Eye (tissue), 1 donor: ENCODE data around the gene STARD9.

Source experiments
- DNase-seq: peaks from one replicate; pipeline ENCODE4 v3.0.0-alpha.2; 2015

Gene STARD9

DNA sequence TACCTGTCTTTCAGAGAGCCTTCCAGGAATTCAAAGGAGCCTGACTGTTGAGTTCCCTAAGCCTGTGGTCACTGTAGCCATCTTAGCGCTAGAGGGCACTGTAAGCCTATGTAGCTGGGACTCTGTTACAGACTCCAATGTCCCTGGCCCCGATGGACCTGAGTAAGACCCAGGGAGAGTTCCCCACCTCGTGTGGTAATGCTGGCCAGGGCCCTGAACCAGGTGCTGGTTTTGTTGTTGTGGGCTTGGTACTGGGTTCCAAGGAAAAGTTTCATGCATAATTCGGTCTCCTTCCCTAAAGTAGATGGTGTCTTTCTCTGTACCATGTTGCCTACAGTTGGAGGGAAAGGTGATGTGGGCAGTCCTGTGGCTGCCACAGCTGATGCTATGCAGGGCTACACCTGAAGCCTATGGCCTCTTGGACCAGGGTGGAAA is 129.1 kb downstream of the STARD9 start:
- DNase-seq = peak; percentile 90

- no peak for DNase-seq
Measured at GRCh38 chr15:42705336-42705735, 129.9 kb downstream of the STARD9 start.

DNA sequence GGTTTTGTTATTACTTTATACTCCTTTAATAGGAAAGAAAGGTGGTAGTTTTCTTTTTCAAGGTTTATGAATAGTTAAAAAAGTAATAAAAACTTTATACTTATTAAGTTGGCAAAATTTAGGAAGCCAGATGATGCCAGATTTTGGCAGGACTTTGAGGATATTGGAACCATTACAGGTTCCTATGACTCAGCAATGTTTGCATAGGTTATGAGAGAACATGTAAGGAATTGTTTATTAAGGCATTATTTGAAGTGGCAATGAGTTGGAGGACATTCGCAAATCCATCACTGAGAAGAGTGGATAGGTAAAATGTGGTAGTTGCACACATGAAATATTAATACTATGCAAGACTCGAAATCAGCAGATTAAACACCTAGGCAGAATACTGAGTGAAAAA is 131.7 kb downstream of the STARD9 start:
- no peak for DNase-seq

DNA sequence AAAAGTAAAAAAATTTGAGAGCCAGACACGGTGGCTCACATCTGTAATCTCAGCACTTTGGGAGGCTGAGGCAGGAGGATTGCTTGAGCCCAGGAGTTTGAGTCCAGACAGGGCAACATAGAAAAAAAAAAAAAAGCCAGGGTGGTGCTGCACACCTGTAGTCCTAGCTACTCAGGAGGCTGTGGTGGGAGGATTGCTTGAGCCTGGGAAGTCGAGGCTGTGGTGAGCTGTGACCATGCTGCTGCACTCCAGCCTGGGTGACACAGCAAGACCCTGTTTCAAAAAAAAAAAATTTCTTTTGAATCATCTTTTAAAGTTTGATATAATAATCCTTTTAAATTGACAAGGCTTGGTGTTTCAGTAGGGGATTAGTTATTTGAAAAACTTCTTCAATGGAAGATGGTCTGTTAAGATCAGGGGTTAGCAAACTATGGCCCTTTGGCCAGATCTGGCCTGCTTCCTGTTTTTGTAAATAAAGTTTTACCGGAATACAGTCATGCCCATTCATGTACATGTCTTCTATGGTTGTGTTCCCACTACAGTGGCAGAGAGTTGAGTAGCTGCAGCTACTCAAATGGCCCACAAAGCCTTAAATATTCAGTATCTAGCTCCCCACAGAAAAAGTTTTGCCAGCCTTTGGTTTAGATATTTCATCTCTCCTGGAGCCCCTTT is 132.6 kb downstream of the STARD9 start:
- no peak for DNase-seq

- DNase-seq = no peak
Measured at GRCh38 chr15:42710662-42711061, 135.3 kb downstream of the STARD9 start.

DNA sequence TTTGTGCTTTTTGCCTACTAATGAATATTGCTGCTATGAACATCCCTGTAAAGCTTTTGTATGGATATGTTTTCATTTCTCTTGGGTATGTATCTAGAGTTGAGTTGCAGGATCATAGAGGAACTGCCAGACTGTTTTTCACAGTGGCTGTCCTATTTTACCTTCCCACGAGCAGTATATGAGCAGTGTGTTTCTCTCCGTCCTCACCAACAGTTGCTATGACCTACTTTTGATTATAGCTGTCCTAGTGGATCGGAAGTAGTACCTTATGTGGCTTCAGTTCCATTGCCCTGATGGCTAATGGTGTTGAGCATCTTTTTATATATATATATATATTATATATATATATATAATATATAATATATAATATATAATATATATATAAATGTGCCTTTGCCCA is 136.3 kb downstream of the STARD9 start:
- no peak for DNase-seq

- DNase-seq = no peak
Measured at GRCh38 chr15:42712584-42712983, 137.2 kb downstream of the STARD9 start.

GRCh38 chr15:42716125-42716524 is 140.7 kb downstream of the STARD9 start:
- no peak for DNase-seq

- DNase-seq = no peak
Measured at GRCh38 chr15:42716626-42717025, 141.2 kb downstream of the STARD9 start.

- no peak for DNase-seq
Measured at GRCh38 chr15:42719043-42719442, 143.6 kb downstream of the STARD9 start.

- DNase-seq = no peak
Measured at GRCh38 chr15:42720071-42720470, 144.7 kb downstream of the STARD9 start.

DNA sequence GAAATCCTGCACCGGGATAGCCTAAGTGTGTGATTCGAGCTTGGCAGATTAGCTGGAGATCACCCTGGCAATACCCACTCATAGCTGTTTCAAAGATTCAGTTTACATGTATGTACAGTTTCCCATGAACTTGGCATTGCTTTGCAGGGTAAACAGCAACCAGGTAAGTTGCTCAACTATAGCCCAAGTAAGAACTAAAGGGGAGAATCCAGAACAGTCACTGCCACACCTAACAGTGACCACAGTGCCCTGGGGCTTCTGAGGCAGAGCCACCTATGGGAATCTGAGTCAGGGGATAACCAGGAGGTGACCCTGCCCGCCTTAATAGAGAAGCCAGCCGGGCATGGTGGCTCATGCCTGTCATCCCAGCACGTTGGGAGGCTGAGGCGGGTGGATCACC is 145.6 kb downstream of the STARD9 start:
- no peak for DNase-seq

DNA sequence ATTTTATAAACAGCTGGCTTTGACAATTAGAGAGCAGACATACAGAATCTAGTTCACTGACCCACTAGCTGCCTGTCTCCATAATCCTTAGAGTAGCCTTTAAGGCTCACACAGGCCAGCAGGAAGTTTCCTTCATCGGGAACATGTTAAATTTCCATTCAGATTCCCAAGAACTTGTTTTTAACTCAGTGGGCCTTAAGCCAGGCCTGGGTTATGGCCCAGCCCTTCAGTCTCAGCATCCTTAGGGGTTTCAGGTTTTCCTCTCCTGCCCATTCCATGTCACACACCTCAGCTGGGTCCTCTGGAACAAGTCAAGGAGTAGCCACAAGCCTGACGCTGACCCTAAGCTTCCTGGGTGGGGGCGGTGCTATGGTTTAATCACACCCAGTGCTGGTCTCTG is 146.5 kb downstream of the STARD9 start:
- no peak for DNase-seq

GRCh38 chr15:42723068-42723467 is 147.7 kb downstream of the STARD9 start:
- no peak for DNase-seq

GRCh38 chr15:42724276-42724675 is 148.9 kb downstream of the STARD9 start:
- no peak for DNase-seq

- DNase-seq = no peak
Measured at GRCh38 chr15:42725331-42725903, 150.0 kb downstream of the STARD9 start.

GRCh38 chr15:42726114-42726513 is 150.7 kb downstream of the STARD9 start:
- DNase-seq = no peak

GRCh38 chr15:42727750-42728381 is 152.5 kb downstream of the STARD9 start:
- no peak for DNase-seq

DNA sequence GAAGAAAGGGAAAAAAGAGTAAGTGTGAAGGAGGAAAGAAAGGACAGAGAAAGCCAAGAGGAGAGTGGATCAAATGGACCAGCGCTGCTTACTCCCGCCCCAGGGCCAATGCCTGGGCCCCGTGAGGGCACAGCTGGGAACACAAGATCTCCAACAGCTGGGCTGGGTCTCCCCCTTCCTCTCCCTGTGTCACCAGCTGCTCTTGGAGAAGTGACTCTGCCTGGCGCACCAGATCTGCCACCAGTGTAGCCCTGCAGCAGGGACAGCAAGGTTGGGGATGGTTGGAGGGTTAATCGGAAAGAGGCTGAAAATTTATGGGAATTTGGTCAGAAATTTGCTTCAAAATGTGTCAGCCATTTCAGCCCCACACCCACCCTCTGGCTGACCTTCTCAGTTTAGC is 153.2 kb downstream of the STARD9 start:
- DNase-seq = no peak

DNA sequence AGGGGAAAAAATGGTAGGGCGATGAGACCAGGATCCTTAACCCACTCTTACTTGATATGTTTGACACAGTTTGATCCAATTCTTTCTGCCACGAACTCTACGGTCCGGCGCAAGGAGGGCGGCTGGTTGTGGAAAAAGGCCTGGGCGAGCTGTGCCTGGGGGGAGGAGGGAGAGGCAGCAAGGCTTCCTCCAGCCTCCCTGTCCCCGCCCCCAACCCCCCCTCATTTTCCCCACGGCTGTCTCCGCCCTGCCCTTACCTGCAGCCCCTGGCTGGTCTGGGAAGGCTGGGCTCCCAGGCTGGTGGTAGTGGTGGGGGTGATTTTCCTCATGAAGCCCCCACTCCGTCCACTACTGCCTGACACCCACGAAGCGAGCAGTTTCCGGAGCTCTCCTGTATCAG is 153.6 kb downstream of the STARD9 start:
- DNase-seq = no peak

- DNase-seq = no peak
Measured at GRCh38 chr15:42729409-42729808, 154.0 kb downstream of the STARD9 start.

DNA sequence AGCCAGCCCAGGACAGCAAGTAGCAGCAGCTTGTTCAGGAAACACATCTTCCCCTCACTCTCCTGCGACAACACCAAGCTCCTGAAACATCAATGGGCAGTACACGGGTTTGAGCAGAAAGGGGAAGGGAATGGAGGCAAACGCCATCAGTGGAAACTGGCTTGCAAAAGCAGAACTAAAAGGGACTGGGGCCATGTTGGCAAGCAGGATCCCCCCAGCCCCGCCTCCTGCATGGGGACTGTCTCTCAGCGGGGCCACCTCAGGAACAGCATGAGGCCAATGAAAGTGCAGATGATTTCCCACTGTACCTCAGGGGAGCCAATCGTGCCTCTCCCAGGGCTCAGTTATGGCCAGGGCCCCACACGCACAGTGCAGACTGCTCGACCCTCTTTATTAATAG is 154.7 kb downstream of the STARD9 start:
- no peak for DNase-seq

DNA sequence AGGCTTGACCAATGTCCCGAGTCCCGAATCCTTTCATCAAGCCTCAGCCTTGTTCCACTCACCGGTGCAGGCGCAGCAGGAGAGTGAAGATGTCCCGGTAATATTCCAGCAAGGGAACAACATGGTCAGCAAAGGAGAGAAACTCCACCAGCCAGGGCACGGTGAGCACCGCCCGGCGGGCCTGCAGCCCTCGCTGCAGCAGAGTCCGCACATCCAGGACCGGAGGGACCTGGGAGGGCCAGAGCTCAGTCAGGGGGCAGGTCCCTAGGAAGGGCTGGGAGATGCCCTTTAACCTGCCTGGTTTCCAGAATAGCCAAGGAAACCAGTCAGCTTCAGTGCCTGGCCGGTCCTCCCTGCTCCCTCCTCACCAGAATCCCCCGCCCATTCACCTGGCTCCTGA is 155.1 kb downstream of the STARD9 start:
- DNase-seq = no peak

- DNase-seq = no peak
Measured at GRCh38 chr15:42731461-42731860, 156.1 kb downstream of the STARD9 start.
